Renal pelvis (tissue), 4 donors: Measurements from ENCODE around the gene GNG7. TPM values are rescaled to one million over a fixed set of nuclear protein-coding genes. Genes with fewer than 3 reads are reported as not detected.
"Not testable (repeated sequence)": the region's sequence is repeated elsewhere in the genome, so short reads cannot be mapped to it uniquely, and the experiment has no call there.

Source experiments
- DNase-seq: peaks from one replicate; pipeline ENCODE4 v3.0.0-alpha.2; 2013
- polyA plus RNA-seq, 3 donors: library from polyadenylated mRNA; unstranded; fragments of 120-200 nt; gene quantifications; one replicate each; pipeline ENCODE4 v1.2.1, GENCODE V29; 2013; ENCODE audit not compliant: insufficient read length in 3 of 3

GNG7 gene
- polyA plus RNA-seq, 3 donors, result 6.5 to 7.3 (median 6.8) TPM

- DNase-seq, result no peak
These were observed 13.2 kb upstream of the GNG7 start for GRCh38 chr19:2715470-2716274.

- DNase-seq, result no peak
These were observed 12.2 kb upstream of the GNG7 start for GRCh38 chr19:2714531-2715269.

GRCh38 chr19:2714102-2714501 lies 11.6 kb upstream of the GNG7 start:
- DNase-seq, result not testable (repeated sequence)

- DNase-seq, result not testable (repeated sequence)
These were observed 10.7 kb upstream of the GNG7 start for GRCh38 chr19:2713170-2713569.

GRCh38 chr19:2711875-2712205 lies 9.3 kb upstream of the GNG7 start:
- DNase-seq, result no peak

- no peak for DNase-seq
These were observed 8.8 kb upstream of the GNG7 start for GRCh38 chr19:2711172-2711874.

GRCh38 chr19:2706251-2706650 lies 3.8 kb upstream of the GNG7 start:
- no peak for DNase-seq

- DNase-seq, result no peak
These were observed 1.3 kb upstream of the GNG7 start for GRCh38 chr19:2703691-2704216.

GRCh38 chr19:2703077-2703437 lies 563 bp upstream of the GNG7 start:
- DNase-seq, result no peak

- DNase-seq, result no peak
These were observed 929 bp downstream of the GNG7 start for GRCh38 chr19:2701361-2702169.

- no peak for DNase-seq
These were observed 1.7 kb downstream of the GNG7 start for GRCh38 chr19:2700660-2701360.

GRCh38 chr19:2699413-2700140 lies 2.9 kb downstream of the GNG7 start:
- no peak for DNase-seq

- no peak for DNase-seq
These were observed 8.3 kb downstream of the GNG7 start for GRCh38 chr19:2694196-2694595.

GRCh38 chr19:2693492-2694160 lies 8.9 kb downstream of the GNG7 start:
- no peak for DNase-seq

- DNase-seq, result no peak
These were observed 10.5 kb downstream of the GNG7 start for GRCh38 chr19:2691951-2692350.

GRCh38 chr19:2690856-2691255 lies 11.6 kb downstream of the GNG7 start:
- no peak for DNase-seq

- DNase-seq, result no peak
These were observed 16.1 kb downstream of the GNG7 start for GRCh38 chr19:2686360-2686759.

GRCh38 chr19:2685204-2685704 lies 17.2 kb downstream of the GNG7 start:
- DNase-seq, result no peak

- no peak for DNase-seq
These were observed 19.0 kb downstream of the GNG7 start for GRCh38 chr19:2683430-2684003.
